ENCODE results near the gene ANKRD31. TPM values are rescaled to one million over a fixed set of nuclear protein-coding genes. Genes with fewer than 3 reads are reported as not detected.
"Not testable (repeated sequence)": the region's sequence is repeated elsewhere in the genome, so short reads cannot be mapped to it uniquely, and the experiment has no call there.

The ANKRD31 gene
- polyA plus RNA-seq (ENCODE audit: insufficient read length in 4 of 4) = under 1 TPM; 0.47 to 0.66 (median 0.59) TPM

GRCh38 chr5:75236322-75237316 lies at the start of gene ANKRD31:
Gene ANKRD31, minus strand, starts transcription at chr5:75236878. Its CDS starts 192 bp downstream, at chr5:75236686.
- DNase-seq (ENCODE audit: low read depth in 4 of 4, low spot score in 2 of 4) = peak; percentile 72 to 84 (median 76)

- no peak for DNase-seq (ENCODE audit: low read depth in 4 of 4, low spot score in 2 of 4)
These were observed 49.6 kb upstream of the ANKRD31 start for GRCh38 chr5:75286211-75286773.

GRCh38 chr5:75282581-75282980 lies 45.9 kb upstream of the ANKRD31 start:
- no peak for DNase-seq (ENCODE audit: low read depth in 4 of 4, low spot score in 2 of 4)

- no peak for DNase-seq (ENCODE audit: low read depth in 4 of 4, low spot score in 2 of 4)
These were observed 45.2 kb upstream of the ANKRD31 start for GRCh38 chr5:75281716-75282465.

GRCh38 chr5:75279321-75279720 lies 42.6 kb upstream of the ANKRD31 start:
- no peak for DNase-seq (ENCODE audit: low read depth in 4 of 4, low spot score in 2 of 4)

GRCh38 chr5:75277463-75277862 lies 40.8 kb upstream of the ANKRD31 start:
- DNase-seq (ENCODE audit: low read depth in 4 of 4, low spot score in 2 of 4) = no peak

GRCh38 chr5:75275756-75276155 lies 39.1 kb upstream of the ANKRD31 start:
- DNase-seq (ENCODE audit: low read depth in 4 of 4, low spot score in 2 of 4) = no peak

- no peak for DNase-seq (ENCODE audit: low read depth in 4 of 4, low spot score in 2 of 4)
These were observed 38.5 kb upstream of the ANKRD31 start for GRCh38 chr5:75275147-75275546.

GRCh38 chr5:75274486-75274885 lies 37.8 kb upstream of the ANKRD31 start:
- DNase-seq (ENCODE audit: low read depth in 4 of 4, low spot score in 2 of 4) = no peak

GRCh38 chr5:75270605-75271004 lies 33.9 kb upstream of the ANKRD31 start:
- not testable (repeated sequence) for DNase-seq (ENCODE audit: low read depth in 4 of 4, low spot score in 2 of 4)

- no peak for DNase-seq (ENCODE audit: low read depth in 4 of 4, low spot score in 2 of 4)
These were observed 29.1 kb upstream of the ANKRD31 start for GRCh38 chr5:75265731-75266130.

- DNase-seq (ENCODE audit: low read depth in 4 of 4, low spot score in 2 of 4) = peak in 1 of 4 donors; percentile 28
These were observed 25.6 kb upstream of the ANKRD31 start for GRCh38 chr5:75262271-75262670.

- no peak for DNase-seq (ENCODE audit: low read depth in 4 of 4, low spot score in 2 of 4)
These were observed 24.0 kb upstream of the ANKRD31 start for GRCh38 chr5:75260708-75261107.

GRCh38 chr5:75250452-75250851 lies 13.8 kb upstream of the ANKRD31 start:
- DNase-seq (ENCODE audit: low read depth in 4 of 4, low spot score in 2 of 4) = not testable (repeated sequence)

- no peak for DNase-seq (ENCODE audit: low read depth in 4 of 4, low spot score in 2 of 4)
These were observed 8.3 kb upstream of the ANKRD31 start for GRCh38 chr5:75245023-75245422.

- no peak for DNase-seq (ENCODE audit: low read depth in 4 of 4, low spot score in 2 of 4)
These were observed 6.8 kb upstream of the ANKRD31 start for GRCh38 chr5:75243510-75243909.

- no peak for DNase-seq (ENCODE audit: low read depth in 4 of 4, low spot score in 2 of 4)
These were observed 6.4 kb upstream of the ANKRD31 start for GRCh38 chr5:75243100-75243499.

- DNase-seq (ENCODE audit: low read depth in 4 of 4, low spot score in 2 of 4) = no peak
These were observed 5.4 kb upstream of the ANKRD31 start for GRCh38 chr5:75242067-75242466.

- no peak for DNase-seq (ENCODE audit: low read depth in 4 of 4, low spot score in 2 of 4)
These were observed 3.0 kb upstream of the ANKRD31 start for GRCh38 chr5:75239681-75240080.

GRCh38 chr5:75235711-75236110 lies 967 bp downstream of the ANKRD31 start:
- no peak for DNase-seq (ENCODE audit: low read depth in 4 of 4, low spot score in 2 of 4)

- DNase-seq (ENCODE audit: low read depth in 4 of 4, low spot score in 2 of 4) = no peak
These were observed 2.4 kb downstream of the ANKRD31 start for GRCh38 chr5:75234251-75234650.
